IMR-90 (cell line): ENCODE measurements around the gene IGFBP7. TPM values are rescaled to one million over a fixed set of nuclear protein-coding genes. Genes with fewer than 3 reads are reported as not detected.

Source experiments
- ATAC-seq: fragments of 200-7000 bp; cut with Tn5 transposase; 2 replicates; pipeline ENCODE4 v1.9.1; 2020; ENCODE audit warnings: low read depth, mild to moderate bottlenecking, moderate library complexity
- BruUV-seq: library from RNA; stranded (reverse); fragments of 400-500 nt; replicated peaks from 2 replicates; lab custom pipeline; 2021; lab: Mats Ljungman, UMichigan
- CTCF ChIA-PET: fragments of 300-600 bp; formaldehyde crosslinking; extraction: SDS; loops from one replicate; lab custom pipeline; 2021; ENCODE audit warnings: antibody characterized with exemption; lab: Yijun Ruan, JAX
- POLR2A ChIA-PET: fragments of 300-600 bp; sonication (Branson Sonifier 250); formaldehyde crosslinking; loops from one replicate; lab custom pipeline; 2022; ENCODE audit warnings: antibody characterized with exemption; ENCODE audit not compliant: unreplicated experiment; lab: Charles Lee
- DNase-seq: peaks from one replicate; pipeline ENCODE4 v3.0.0; 2013
- H2AFZ ChIP-seq: replicated peaks from 2 replicates; pipeline ENCODE3; 2013; ENCODE audit warnings: low read length, mild to moderate bottlenecking; ENCODE audit not compliant: poor library complexity
- H2AK5ac ChIP-seq: 2 replicates; pipeline ENCODE4 v1.6.1; 2013; ENCODE audit warnings: low read depth, low read length, inconsistent platforms
- H2AK9ac ChIP-seq: replicated peaks from 2 replicates; pipeline ENCODE3; 2013; ENCODE audit warnings: mild to moderate bottlenecking, low read depth, low read length, moderate library complexity; ENCODE audit not compliant: poor library complexity
- H2BK120ac ChIP-seq: 2 replicates; pipeline ENCODE4 v1.6.1; 2013; ENCODE audit warnings: low read depth, low read length, inconsistent platforms
- H2BK15ac ChIP-seq: 3 replicates; pipeline ENCODE4 v1.6.1; 2013; ENCODE audit warnings: low read depth, low read length, inconsistent platforms
- H2BK20ac ChIP-seq: 2 replicates; pipeline ENCODE4 v1.6.1; 2013; ENCODE audit warnings: low read depth, mild to moderate bottlenecking, inconsistent platforms, low read length, moderate library complexity
- H2BK5ac ChIP-seq: 2 replicates; pipeline ENCODE4 v1.6.1; 2013; ENCODE audit warnings: mild to moderate bottlenecking, low read depth, low read length, inconsistent platforms; ENCODE audit not compliant: poor library complexity, severe bottlenecking
- H3K14ac ChIP-seq: replicated peaks from 2 replicates; pipeline ENCODE4 v1.6.1; 2013; ENCODE audit warnings: low read depth, low read length, inconsistent platforms
- H3K18ac ChIP-seq: 2 replicates; pipeline ENCODE4 v1.6.1; 2013; ENCODE audit warnings: low read depth, low read length, control low read depth
- H3K23ac ChIP-seq: 2 replicates; pipeline ENCODE4 v1.6.1; 2013; ENCODE audit warnings: low read depth, low read length, inconsistent platforms
- H3K27ac ChIP-seq: 2 replicates; pipeline ENCODE4 v1.5.1; 2013; ENCODE audit warnings: mild to moderate bottlenecking, control low read depth, low read length; ENCODE audit not compliant: insufficient read depth
- H3K27me3 ChIP-seq: 2 replicates; pipeline ENCODE4 v1.6.1; 2013; ENCODE audit warnings: low read length; ENCODE audit not compliant: control insufficient read depth, insufficient read depth
- H3K36me3 ChIP-seq: 2 replicates; pipeline ENCODE4 v1.6.1; 2013; ENCODE audit warnings: low read length, mixed read lengths; ENCODE audit not compliant: control insufficient read depth, insufficient read depth
- H3K4ac ChIP-seq: 2 replicates; pipeline ENCODE4 v1.6.1; 2013; ENCODE audit warnings: low read depth, low read length, inconsistent platforms
- H3K4me1 ChIP-seq: 2 replicates; pipeline ENCODE4 v1.6.1; 2013; ENCODE audit warnings: low read length, mixed read lengths; ENCODE audit not compliant: control insufficient read depth, insufficient read depth
- H3K4me2 ChIP-seq: 2 replicates; pipeline ENCODE4 v1.6.1; 2013; ENCODE audit warnings: low read depth, mild to moderate bottlenecking, control low read depth, low read length, moderate library complexity
- H3K4me3 ChIP-seq: 2 replicates; pipeline ENCODE4 v1.5.1; 2013; ENCODE audit warnings: low read depth, mild to moderate bottlenecking, control low read depth, low read length, moderate library complexity; ENCODE audit not compliant: insufficient read depth
- H3K56ac ChIP-seq: 2 replicates; pipeline ENCODE4 v1.6.1; 2013; ENCODE audit warnings: low read length, inconsistent platforms; ENCODE audit not compliant: insufficient read depth; ENCODE audit errors: extremely low read depth
- H3K79me1 ChIP-seq, 2 experiments: 2 replicates each; pipeline ENCODE4 v1.6.1; 2013; ENCODE audit warnings: low read length in 2 of 2, inconsistent platforms in 1 of 2, low read depth in 1 of 2
- H3K9ac ChIP-seq: 2 replicates; pipeline ENCODE4 v1.6.1; 2013; ENCODE audit warnings: low read depth, low read length, control low read depth
- H3K9me1 ChIP-seq: 2 replicates; pipeline ENCODE4 v1.6.1; 2013; ENCODE audit warnings: low read length, inconsistent platforms; ENCODE audit not compliant: insufficient read depth
- H3K9me3 ChIP-seq: 2 replicates; pipeline ENCODE4 v1.6.1; 2013; ENCODE audit warnings: low read length; ENCODE audit not compliant: control insufficient read depth, insufficient read depth
- H4K20me1 ChIP-seq: 2 replicates; pipeline ENCODE4 v1.6.1; 2013; ENCODE audit warnings: low read length, inconsistent platforms; ENCODE audit not compliant: insufficient read depth
- H4K5ac ChIP-seq: 2 replicates; pipeline ENCODE4 v1.6.1; 2013; ENCODE audit warnings: mild to moderate bottlenecking, low read depth, low read length, control low read depth
- H4K8ac ChIP-seq, 2 experiments: 2 replicates each; pipeline ENCODE4 v1.6.1; 2013; ENCODE audit warnings: low read depth in 2 of 2, low read length in 2 of 2, control low read depth in 1 of 2, inconsistent platforms in 1 of 2
- H4K91ac ChIP-seq: 2 replicates; pipeline ENCODE4 v1.6.1; 2013; ENCODE audit warnings: low read depth, low read length, inconsistent platforms; ENCODE audit not compliant: insufficient read depth
- BHLHE40 ChIP-seq: fragments of 150-350 bp; IDR thresholded peaks from 2 replicates; pipeline ENCODE4 v1.6.1; 2016; ENCODE audit warnings: mild to moderate bottlenecking, low read depth, low read length
- CEBPB ChIP-seq: IDR thresholded peaks from 2 replicates; pipeline ENCODE4 v1.6.1; 2012; ENCODE audit warnings: low read depth, low read length, improper control_type of control experiment
- FOS ChIP-seq: fragments of 150-350 bp; IDR thresholded peaks from 2 replicates; pipeline ENCODE4 v1.6.1; 2016; ENCODE audit warnings: low read depth, low read length
- MAFK ChIP-seq: IDR thresholded peaks from 2 replicates; pipeline ENCODE4 v1.6.1; 2012; ENCODE audit warnings: low read depth, low read length, improper control_type of control experiment
- MAZ ChIP-seq: IDR thresholded peaks from 2 replicates; pipeline ENCODE4 v1.6.1; 2012; ENCODE audit warnings: low read depth, mild to moderate bottlenecking, low read length, improper control_type of control experiment, moderate library complexity, borderline replicate concordance
- MXI1 ChIP-seq: IDR thresholded peaks from 2 replicates; pipeline ENCODE4 v1.6.1; 2012; ENCODE audit warnings: low read depth, mild to moderate bottlenecking, low read length, moderate library complexity, borderline replicate concordance
- RCOR1 ChIP-seq: IDR thresholded peaks from 2 replicates; pipeline ENCODE4 v1.6.1; 2012; ENCODE audit warnings: mild to moderate bottlenecking, low read length, improper control_type of control experiment; ENCODE audit not compliant: insufficient replicate concordance
- RFX5 ChIP-seq: IDR thresholded peaks from 2 replicates; pipeline ENCODE4 v1.8.0; 2012; ENCODE audit warnings: low read depth, mild to moderate bottlenecking, low read length, moderate library complexity
- WGBS, 2 experiments: methylation state at CpG; one replicate each; pipeline versions ENCODE4 v1.1.5 to v1.1.7; 2013; ENCODE audit warnings: missing lambda C conversion rate in 2 of 2; ENCODE audit not compliant: insufficient read length in 1 of 2; ENCODE audit errors: extremely low coverage in 2 of 2; 5-methylcytosine and 5-hydroxymethylcytosine counted together
- dilution Hi-C: fragments of 300-500 bp; cut with HindIII; formaldehyde crosslinking; loops from one replicate; pipeline ENCODE4 v1.14.3; 2018; ENCODE audit warnings: low sequenced_read_pairs; ENCODE audit not compliant: unreplicated experiment
- in situ Hi-C: fragments of 300-500 bp; cut with MboI; formaldehyde crosslinking; loops from 3 replicates; pipeline ENCODE4 v1.14.3; 2019; ENCODE audit warnings: low sequenced_read_pairs, inconsistent platforms, mixed read lengths
- intact Hi-C: fragments of 100-400 bp; cut with micrococcal nuclease; formaldehyde crosslinking; loops from 2 replicates; pipeline ENCODE4 v1.10.0; 2022
- polyA plus RNA-seq, 3 experiments: library from polyadenylated mRNA; depleted of rRNA; stranded (reverse); fragments of >200 nt; gene quantifications; 2 replicates each; pipeline ENCODE4 v1.2.3, GENCODE V29; 2012; ENCODE audit warnings: low replicate concordance in 1 of 3
- total RNA-seq: library from RNA; depleted of rRNA; stranded (reverse); fragments of >200 nt; gene quantifications from 2 replicates; pipeline ENCODE4 v1.2.3, GENCODE V29; 2012
- TF ChIP-seq, protein P1 (sequence below): fragments of 150-350 bp; IDR thresholded peaks from 2 replicates; pipeline ENCODE4 v1.6.1; 2016; ENCODE audit warnings: low read depth, mild to moderate bottlenecking, low read length, moderate library complexity, borderline replicate concordance

IGFBP7 gene
- total and polyA plus RNA-seq, 2 of the 4 experiments (the other 2 are of a cell fraction) = 33.2 to 267 TPM

DNA sequence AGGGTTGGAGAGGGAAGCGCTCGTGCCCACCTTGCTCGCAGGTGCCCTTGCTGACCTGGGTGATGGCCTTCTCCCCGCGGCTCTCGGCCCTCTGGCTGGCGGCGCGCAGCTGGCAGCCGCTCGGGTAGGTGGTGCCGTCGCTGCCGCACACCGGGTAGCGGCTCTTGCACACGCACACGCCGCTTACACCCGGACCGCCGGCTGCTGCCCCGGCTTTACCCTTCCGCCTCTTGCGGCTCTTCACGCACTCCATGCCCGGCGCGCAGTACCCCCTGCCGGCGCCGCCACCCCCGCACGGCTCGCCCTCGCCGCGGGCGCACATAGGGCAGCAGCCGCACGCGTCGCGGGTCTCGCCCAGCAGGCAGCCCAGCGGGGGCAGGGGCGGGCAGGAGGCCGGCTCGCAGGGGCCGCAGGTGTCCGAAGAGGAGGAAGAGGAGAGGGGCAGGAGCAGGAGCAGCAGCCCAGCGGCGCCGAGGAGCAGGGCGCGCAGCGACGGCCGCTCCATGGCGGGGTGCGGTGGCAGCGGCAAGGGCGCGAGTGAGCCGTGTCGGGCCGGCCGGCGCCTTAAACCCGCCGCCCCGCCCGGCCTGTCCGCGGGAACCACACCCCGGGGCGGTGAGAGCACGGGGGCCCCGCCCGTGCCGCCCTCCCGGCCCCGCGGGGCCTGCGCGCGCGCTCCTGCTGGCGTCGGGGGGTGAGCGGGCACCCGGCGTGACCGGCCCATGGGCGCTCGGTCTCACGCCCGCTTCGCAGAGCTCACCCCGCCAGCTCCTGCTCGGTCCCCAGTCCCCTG is at the start of gene IGFBP7 (continued):
- TF ChIP-seq, protein P1, sequence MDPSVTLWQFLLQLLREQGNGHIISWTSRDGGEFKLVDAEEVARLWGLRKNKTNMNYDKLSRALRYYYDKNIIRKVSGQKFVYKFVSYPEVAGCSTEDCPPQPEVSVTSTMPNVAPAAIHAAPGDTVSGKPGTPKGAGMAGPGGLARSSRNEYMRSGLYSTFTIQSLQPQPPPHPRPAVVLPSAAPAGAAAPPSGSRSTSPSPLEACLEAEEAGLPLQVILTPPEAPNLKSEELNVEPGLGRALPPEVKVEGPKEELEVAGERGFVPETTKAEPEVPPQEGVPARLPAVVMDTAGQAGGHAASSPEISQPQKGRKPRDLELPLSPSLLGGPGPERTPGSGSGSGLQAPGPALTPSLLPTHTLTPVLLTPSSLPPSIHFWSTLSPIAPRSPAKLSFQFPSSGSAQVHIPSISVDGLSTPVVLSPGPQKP = no peak
- peak; percentile 61 for TF ChIP-seq BHLHE40

DNA sequence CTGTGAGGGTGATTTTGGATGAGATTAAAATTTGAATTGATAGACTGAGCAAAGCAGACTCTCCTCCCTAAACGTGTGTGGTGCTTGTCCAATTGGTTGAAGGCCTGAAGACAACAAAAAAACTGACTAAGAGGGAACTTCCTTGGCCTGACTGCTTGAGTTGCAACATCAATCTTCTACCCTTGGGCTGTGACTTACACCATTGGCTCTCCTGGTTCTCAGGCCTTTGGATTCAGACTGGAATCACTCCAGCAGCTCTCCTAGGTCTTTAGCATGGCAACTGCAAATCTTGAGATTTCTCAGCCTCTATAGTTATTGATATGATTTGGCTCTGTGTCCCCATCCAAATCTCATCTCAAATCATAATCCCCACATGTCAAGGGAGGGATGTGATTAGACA is 49.7 kb upstream of the IGFBP7 start:
- H2BK15ac ChIP-seq = no peak overlapping the region
- no peak overlapping the region for H2BK5ac ChIP-seq
- H4K8ac ChIP-seq = no peak overlapping the region
- H3K4ac ChIP-seq = no peak overlapping the region
- DNase-seq (no peak), ATAC-seq (no peak)
- H3K27ac ChIP-seq = no peak overlapping the region
- peaks cover 3% of the 10 kb centered on the region for H3K27me3 ChIP-seq
- no peak overlapping the region; the same call in 1 of the 2 replicates for H3K23ac ChIP-seq
- no peaks in the 10 kb centered on the region for H3K9me1 ChIP-seq
- no peak for TF ChIP-seq MXI1
- no peak for TF ChIP-seq RFX5
- TF ChIP-seq RCOR1 = no peak
- TF ChIP-seq FOS = no peak
- peak; percentile 40; the same call in 1 of the 2 replicates for TF ChIP-seq CEBPB
- TF ChIP-seq MAFK = no peak
- no peak for TF ChIP-seq MAZ
- TF ChIP-seq BHLHE40 = no peak
- H3K9me3 ChIP-seq = no peaks in the 10 kb centered on the region
- POLR2A ChIA-PET = no interaction called here
- no peak overlapping the region for H3K9ac ChIP-seq
- peaks cover 2% of the 10 kb centered on the region; the same call in 1 of the 2 replicates for H3K4me1 ChIP-seq
- H3K4me3 ChIP-seq = no peak overlapping the region
- H2AFZ ChIP-seq = no peak overlapping the region
- no peak overlapping the region for H3K56ac ChIP-seq
- H4K5ac ChIP-seq = no peak overlapping the region
- H2AK9ac ChIP-seq = no peak overlapping the region
- no peak overlapping the region for H2AK5ac ChIP-seq
- no peak overlapping the region for H3K4me2 ChIP-seq
- intact Hi-C loops (loop anchor here (10.0 kb wide), 1 partner anchor 265 kb away; no protein-coding TSS in a partner anchor), in situ Hi-C loops (no loop called here), dilution Hi-C loops (no loop called here)
- H3K79me1 ChIP-seq = no peaks in the 10 kb centered on the region
- CTCF ChIA-PET = no interaction called here
- no peak overlapping the region for H3K14ac ChIP-seq
- no peaks in the 10 kb centered on the region for H4K20me1 ChIP-seq
- 100% methylated on average over 1 of the region's 1 CpG; no CpG with 5 or more reads in 1 of the 2 experiments for WGBS, 2 experiments
- H4K91ac ChIP-seq = no peak overlapping the region
- no peak overlapping the region for H2BK20ac ChIP-seq
- H3K36me3 ChIP-seq = no peaks in the 10 kb centered on the region
- H2BK120ac ChIP-seq = no peak overlapping the region
- BruUV-seq = no TSS peak
- no peak overlapping the region for H3K18ac ChIP-seq
